HG03196 (cell line): ENCODE measurements around the gene TCEAL8.
"Not testable (repeated sequence)": the region's sequence is repeated elsewhere in the genome, so short reads cannot be mapped to it uniquely, and the experiment has no call there.

Source experiments
- ATAC-seq: cut with Tn5 transposase; IDR thresholded peaks from one replicate; pipeline ENCODE4 v1.9.1; 2021; ENCODE audit not compliant: unreplicated experiment

TCEAL8 gene, protein sequence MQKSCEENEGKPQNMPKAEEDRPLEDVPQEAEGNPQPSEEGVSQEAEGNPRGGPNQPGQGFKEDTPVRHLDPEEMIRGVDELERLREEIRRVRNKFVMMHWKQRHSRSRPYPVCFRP

GRCh38 chrX:103254921-103255493 lies at the start of gene TCEAL8:
Gene TCEAL8 (minus strand): TSS chrX:103255155. CDS start chrX:103253979, 1,176 bp downstream.
- ATAC-seq: peak; percentile 95

GRCh38 chrX:103304705-103305104 lies 49.8 kb upstream of the TCEAL8 start:
- no peak for ATAC-seq

DNA sequence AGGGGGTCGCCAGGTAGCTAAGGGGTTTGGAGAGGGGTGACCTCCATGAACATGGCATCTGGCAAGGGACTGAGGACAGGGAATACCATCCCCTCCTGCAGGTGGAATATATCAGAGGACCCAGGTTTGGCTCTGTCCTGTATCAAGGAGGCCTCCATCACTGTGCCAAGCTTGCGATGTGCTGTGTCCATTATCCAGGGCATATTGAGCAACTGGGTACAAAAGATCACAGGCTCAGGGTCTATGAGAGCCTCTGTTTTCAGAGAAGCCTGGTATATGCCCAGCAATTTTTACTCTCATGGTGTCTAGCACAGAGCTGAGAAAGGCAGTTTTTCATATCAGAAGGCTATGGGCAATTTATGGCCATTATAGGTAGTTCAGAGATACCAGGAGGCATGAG lies 38.2 kb upstream of the TCEAL8 start:
- ATAC-seq: no peak

DNA sequence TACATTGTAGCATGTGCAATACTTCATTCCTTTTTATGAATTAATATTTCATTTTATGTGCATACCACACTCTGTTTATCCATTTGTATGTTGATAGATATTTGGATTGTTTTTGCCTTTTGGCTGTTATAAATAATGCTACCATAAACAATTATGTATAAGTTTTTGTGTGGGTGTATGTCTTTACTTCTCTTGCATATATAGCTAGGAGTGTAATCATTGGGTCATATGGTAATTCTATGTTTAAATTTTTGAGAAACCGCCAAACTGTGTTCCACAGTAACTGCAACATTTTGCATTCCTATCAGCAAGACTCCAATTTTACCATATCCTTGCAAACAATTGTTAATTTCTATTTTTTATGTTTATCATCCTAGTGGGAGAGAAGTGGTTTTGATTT lies 24.7 kb upstream of the TCEAL8 start:
- no peak for ATAC-seq

DNA sequence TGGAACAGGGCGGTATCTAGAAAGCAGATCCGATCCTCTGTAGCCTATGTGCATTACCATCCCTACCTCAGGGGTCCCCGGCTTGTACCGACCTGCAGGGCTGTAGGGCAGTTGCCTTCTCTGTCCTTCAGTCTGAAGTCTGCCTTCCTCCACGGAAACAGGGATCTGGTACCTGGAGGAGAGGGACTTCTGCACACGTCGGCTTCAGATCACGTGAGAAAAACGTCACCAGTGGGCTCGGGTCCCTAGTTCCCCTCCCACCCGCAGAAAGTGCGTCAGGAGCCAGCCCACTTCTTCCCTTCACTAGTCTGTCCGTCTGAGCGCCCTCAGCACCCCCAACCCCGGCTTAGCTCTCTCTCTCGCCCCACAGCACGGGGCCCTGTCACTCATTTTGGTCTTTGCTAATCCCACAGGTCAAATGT lies 21.6 kb upstream of the TCEAL8 start, which contains the start of gene TCEAL5:
Gene TCEAL5, minus strand, starts transcription at position 170 of the 422 bp plus-strand sequence. CDS start 2,187 bp downstream, outside the sequence.
- ATAC-seq: no peak

DNA sequence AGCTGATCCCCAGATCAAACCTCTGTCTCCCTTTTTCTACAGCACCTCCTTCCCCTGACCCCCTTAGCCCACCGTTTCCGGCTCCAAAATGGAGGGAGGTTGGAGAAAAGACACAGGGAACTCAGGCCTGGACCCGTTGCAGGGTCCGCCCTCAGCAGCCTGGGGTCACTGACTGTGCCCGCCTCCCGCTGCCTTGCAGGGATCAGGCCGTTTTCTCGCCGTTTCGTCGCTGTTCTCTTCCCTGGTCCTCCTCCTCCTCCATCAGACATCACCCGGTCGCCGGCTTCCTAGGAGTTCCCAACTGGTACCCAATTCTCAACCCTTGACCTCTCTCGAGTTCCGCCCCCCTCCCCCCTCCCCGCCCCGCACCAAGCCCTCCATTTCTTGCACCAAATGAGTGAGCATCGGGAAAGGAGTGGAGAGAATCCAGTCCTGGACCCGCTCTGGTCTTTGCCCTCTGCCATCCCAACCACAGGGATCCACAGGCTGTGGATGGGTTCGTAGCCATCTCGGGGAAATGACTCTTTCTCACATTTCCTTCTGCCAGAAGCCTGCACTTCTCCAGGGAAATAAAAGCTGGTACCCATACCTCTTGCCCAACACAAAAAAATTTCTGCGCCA lies 21.1 kb upstream of the TCEAL8 start:
- no peak for ATAC-seq

- ATAC-seq: no peak
Measured at GRCh38 chrX:103274284-103274683, 19.3 kb upstream of the TCEAL8 start.

- ATAC-seq: no peak
Measured at GRCh38 chrX:103258275-103258674, 3.3 kb upstream of the TCEAL8 start.

DNA sequence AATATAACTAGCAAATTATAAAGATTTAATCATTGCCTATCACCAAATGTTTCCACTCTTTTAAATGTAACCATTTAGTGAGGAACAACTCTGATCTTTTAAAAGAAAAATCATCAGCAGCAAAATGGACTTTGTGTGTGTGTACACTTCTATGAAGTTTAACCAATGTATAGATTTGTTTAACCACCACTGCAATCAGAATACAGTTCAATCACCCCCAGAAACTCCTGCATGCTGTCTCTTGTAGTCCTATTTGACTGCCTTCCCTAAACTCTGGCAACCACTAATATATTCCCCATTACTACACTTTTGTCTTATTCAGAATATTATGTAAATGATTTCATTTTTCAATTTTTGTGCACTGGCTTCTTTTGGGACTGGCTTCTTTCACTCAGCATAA lies 1.7 kb upstream of the TCEAL8 start:
- no peak for ATAC-seq

GRCh38 chrX:103254171-103254824 lies 657 bp downstream of the TCEAL8 start:
- ATAC-seq: peak; percentile 78

GRCh38 chrX:103253608-103254007 lies 1.3 kb downstream of the TCEAL8 start:
- ATAC-seq: no peak

DNA sequence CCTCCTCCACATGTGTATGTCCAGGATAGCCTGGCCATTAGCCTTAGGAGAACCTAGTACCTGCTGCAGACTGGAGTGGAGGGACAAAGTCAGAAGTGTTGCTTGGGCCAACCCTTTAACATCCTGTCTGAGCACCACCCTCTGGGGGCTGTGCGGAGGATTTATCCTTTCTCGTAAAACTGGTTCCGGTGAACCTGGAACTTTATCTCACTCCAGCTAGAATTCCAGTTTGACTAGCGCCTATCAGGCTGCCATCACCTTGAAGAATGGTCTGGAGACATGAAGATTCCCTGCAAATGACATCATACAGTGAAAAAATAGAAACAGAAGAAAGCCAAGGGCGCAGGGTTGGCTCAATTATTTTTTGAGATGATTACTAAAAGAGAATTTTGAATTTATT lies 4.0 kb downstream of the TCEAL8 start:
- ATAC-seq: no peak

DNA sequence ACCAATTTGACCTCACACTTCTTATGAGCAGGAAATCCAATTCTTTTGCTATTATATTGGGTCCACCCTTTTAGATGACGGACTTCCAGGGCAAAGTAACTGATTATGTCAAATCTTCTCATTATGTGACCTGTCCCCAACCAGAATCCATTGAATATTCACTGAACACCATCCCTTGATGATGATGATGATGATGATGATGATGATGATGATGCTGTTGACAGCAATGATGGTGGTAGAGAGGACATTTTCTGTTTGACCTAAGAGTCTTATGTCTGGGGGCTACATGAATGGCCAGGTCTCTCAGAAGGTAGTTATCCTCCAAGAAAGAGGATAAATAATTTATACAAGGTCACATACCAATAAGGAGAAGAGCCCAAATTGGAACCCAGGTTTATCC lies 5.2 kb downstream of the TCEAL8 start:
- no peak for ATAC-seq

DNA sequence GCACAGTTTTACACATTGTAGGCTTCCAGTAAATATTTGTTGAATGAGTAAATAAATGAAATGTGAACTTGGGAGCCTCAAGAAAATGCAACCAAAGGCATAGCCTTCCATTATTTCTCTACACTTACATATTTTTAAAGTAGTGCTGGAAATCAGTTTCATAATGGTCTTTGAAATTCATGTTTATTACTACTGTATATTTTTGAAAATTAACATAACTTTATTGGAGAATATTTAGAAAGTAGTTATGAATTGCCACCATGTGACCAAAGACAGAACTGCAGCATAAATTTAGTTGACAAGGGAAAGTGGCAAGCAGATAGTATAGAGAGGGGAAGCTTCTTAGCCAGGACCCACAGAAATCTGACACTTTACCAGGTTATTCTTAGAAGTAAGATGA lies 6.4 kb downstream of the TCEAL8 start:
- ATAC-seq: no peak

GRCh38 chrX:103240155-103240554 lies 14.8 kb downstream of the TCEAL8 start:
- no peak for ATAC-seq

GRCh38 chrX:103236296-103236695 lies 18.7 kb downstream of the TCEAL8 start:
- no peak for ATAC-seq

DNA sequence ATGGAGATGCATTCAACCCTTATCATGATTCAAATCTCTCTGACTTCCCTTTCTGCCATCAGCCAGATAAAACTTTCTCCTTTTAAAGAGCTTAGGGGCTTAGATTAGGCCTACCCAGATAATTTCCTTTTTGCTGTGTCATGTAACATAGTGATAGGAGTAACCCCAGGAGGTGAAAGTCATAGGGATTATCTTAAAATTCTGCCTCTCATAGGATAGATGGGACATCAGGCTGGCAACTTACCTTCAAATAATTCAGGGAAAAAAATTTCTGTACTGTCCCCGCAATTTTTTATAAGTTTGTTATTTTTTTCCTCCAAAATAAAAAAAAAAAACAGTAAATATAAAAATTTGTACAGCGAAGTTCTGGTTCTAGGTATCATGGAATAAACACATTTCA lies 19.3 kb downstream of the TCEAL8 start:
- not testable (repeated sequence) for ATAC-seq

- no peak for ATAC-seq
Measured at GRCh38 chrX:103234869-103235268, 20.1 kb downstream of the TCEAL8 start.

- no peak for ATAC-seq
Measured at GRCh38 chrX:103233263-103233662, 21.7 kb downstream of the TCEAL8 start.

DNA sequence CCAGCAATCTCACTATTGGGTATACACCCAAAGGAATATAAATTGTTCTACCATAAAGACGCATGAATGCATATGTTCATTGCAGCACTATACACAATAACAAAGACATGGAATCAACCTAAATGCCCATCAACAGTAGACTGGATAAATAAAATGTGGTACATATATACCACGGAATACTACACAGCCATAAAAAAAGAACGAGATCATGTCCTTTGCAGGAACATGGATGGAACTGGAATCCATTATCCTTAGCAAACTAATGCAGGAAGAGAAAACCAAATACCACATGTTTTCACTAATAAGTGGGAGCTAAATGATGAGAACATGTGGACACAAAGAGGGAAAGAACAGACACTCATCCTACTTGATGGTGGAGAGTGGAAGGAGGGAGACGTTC lies 29.0 kb downstream of the TCEAL8 start:
- not testable (repeated sequence) for ATAC-seq

DNA sequence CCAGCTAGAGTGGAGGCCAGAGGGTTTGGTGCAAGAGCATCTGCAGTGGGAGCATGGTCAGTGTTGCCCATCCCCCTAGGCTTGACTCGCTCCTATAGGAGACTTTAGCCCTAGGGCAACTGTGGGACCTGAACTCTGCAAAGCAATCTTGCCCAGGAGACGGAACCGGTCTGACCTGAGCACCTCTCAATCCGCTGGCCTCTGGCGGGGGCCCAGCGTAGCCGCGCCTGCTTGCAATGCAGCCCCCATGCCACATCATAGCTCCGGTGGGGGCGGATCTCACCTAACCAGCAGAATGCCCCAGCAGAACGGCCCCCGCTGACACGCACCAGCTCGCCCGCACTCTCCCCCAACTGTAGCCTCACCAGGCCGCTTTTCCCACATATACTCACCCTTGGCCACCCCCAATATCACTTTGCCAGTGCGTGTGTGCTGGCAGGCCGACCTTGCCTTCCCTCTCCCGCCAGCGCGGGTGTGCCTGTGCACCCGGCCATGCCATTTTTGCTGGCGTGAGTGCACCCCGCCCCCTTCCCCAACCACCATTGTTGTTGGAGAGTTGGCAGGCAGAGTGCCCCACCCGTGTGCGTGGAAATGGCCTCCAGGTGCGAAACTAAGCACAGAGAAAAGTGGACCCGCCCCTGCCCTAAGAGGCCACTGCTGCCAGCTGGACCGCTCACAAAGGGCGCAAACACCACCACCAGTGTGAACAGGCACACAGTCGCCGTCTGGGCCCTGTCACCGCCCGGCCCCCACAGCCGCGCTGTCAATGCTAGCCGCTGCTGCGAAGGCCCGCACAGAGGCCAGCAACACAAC lies 34.2 kb downstream of the TCEAL8 start:
- ATAC-seq: no peak
